K562 (cell line): ENCODE data around the gene ID1. TPM values are rescaled to one million over a fixed set of nuclear protein-coding genes. Genes with fewer than 3 reads are reported as not detected.
A peak's percentile ranks its signal among the peaks of the same experiment; 100 is the strongest.

Experiments
- CEBPB ChIP-seq: fragments of 450-650 bp; IDR thresholded peaks from 2 replicates; pipeline ENCODE4 v1.6.1; 2016; ENCODE audit warnings: missing genetic modification characterization, missing compliant biosample characterization
- MBD2 ChIP-seq: sonication (generic); IDR thresholded peaks from 2 replicates; pipeline ENCODE4 v1.6.1; 2016; ENCODE audit warnings: low read depth, borderline replicate concordance
- PHTF2 ChIP-seq: fragments of 250-450 bp; sonication (Bioruptor Pico); IDR thresholded peaks from 2 replicates; pipeline ENCODE4 v1.5.0; 2021; ENCODE audit warnings: mild to moderate bottlenecking
- RBM17 ChIP-seq: fragments of 200-400 bp; formaldehyde crosslinking; IDR thresholded peaks from 2 replicates; pipeline ENCODE4 v1.6.1; 2017; ENCODE audit warnings: low read depth, mild to moderate bottlenecking, low read length, borderline replicate concordance
- SMAD1 ChIP-seq: fragments of 150-350 bp; IDR thresholded peaks from 2 replicates; pipeline ENCODE4 v1.6.1; 2014; ENCODE audit warnings: low read length, low read depth; ENCODE audit not compliant: partially characterized antibody
- ZNF384 ChIP-seq: IDR thresholded peaks from 2 replicates; pipeline ENCODE4 v1.6.1; 2012; ENCODE audit warnings: low read depth, low read length, improper control_type of control experiment
- polyA plus RNA-seq, 8 experiments: library from polyadenylated mRNA; depleted of rRNA in 4 of 8; stranded (reverse) in 5 of 8; unstranded in 3 of 8; fragments of >200 nt; fragmentation: Nextera tagmentation in 2 of 8; fragmentation: Illumina TruSeq in 1 of 8; extraction: Ambion mirVana in 2 of 8; extraction: Trizol in 1 of 8; gene quantifications; 2 replicates each; pipeline versions ENCODE4 v1.2.1 to v1.2.3, GENCODE V29; 2011 to 2014; ENCODE audit warnings: inconsistent platforms in 1 of 8, missing spikeins in 1 of 8
- total RNA-seq, 7 experiments: library from RNA; depleted of rRNA in 6 of 7; stranded (reverse); fragments of >200 nt in 6 of 7; fragmentation: Illumina TruSeq in 2 of 7; extraction: Trizol in 2 of 7; gene quantifications; 2 replicates each; pipeline versions ENCODE4 v1.2.1 to v1.2.3, GENCODE V29; 2011 to 2021; ENCODE audit warnings: low replicate concordance in 1 of 7
- TF ChIP-seq, protein P1 (sequence below): fragments of 450-650 bp; IDR thresholded peaks from 2 replicates; pipeline ENCODE4 v1.6.1; 2016; ENCODE audit warnings: mild to moderate bottlenecking, moderate library complexity
- TF ChIP-seq, protein P2 (sequence below): sonication (generic); formaldehyde crosslinking; IDR thresholded peaks from 2 replicates; pipeline ENCODE4 v1.8.0; 2022; ENCODE audit warnings: missing genetic modification reagents, mild to moderate bottlenecking, moderate library complexity, borderline replicate concordance
- TF ChIP-seq, protein P3 (sequence below), 2 experiments: fragments of 450-650 bp; IDR thresholded peaks; 2 replicates each; pipeline ENCODE4 v1.6.1; 2018; ENCODE audit warnings: mild to moderate bottlenecking in 2 of 2, low read depth in 1 of 2; ENCODE audit not compliant: partially characterized antibody in 2 of 2

ID1 gene
- total and polyA plus RNA-seq, 9 of the 15 experiments (the other 6 are each of a cell fraction or from before 2014, with no cell fraction given): 1.4 to 358 (median 65.0) TPM

DNA sequence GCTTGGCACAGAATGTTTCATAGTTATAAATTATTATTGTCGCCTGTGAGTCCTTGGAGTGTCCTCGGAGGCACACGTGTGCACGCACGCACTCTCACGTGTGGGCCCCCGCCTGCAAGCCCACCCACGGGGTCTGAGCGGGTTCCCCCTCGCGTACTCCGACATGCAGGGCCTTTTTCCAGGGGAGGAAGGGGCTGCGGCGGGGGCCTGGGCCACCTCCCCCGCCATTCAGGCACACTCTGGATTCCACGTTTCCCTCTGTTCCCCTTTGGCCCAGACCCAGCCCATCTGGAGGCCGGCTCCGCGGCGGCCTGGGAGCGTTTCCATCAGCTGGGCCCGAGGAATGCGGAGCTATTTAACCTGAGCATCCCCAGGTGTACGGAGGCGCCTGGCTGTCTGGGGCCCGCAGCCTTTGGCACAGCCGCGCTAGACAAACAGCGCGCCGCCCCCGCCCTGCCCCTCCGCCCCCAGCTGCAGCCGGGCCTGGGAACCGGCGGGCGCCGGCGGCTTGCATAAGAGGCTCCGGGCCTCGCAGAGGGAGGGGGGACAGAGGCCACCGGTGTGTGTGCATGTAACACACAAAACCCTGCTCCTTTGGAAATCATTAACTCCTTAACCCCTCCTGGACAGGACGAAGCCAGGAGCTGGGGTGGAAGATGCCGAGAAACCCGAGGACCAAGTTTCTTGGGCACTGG, 3.3 kb downstream of the ID1 start (continued):
- TF ChIP-seq, protein P1, sequence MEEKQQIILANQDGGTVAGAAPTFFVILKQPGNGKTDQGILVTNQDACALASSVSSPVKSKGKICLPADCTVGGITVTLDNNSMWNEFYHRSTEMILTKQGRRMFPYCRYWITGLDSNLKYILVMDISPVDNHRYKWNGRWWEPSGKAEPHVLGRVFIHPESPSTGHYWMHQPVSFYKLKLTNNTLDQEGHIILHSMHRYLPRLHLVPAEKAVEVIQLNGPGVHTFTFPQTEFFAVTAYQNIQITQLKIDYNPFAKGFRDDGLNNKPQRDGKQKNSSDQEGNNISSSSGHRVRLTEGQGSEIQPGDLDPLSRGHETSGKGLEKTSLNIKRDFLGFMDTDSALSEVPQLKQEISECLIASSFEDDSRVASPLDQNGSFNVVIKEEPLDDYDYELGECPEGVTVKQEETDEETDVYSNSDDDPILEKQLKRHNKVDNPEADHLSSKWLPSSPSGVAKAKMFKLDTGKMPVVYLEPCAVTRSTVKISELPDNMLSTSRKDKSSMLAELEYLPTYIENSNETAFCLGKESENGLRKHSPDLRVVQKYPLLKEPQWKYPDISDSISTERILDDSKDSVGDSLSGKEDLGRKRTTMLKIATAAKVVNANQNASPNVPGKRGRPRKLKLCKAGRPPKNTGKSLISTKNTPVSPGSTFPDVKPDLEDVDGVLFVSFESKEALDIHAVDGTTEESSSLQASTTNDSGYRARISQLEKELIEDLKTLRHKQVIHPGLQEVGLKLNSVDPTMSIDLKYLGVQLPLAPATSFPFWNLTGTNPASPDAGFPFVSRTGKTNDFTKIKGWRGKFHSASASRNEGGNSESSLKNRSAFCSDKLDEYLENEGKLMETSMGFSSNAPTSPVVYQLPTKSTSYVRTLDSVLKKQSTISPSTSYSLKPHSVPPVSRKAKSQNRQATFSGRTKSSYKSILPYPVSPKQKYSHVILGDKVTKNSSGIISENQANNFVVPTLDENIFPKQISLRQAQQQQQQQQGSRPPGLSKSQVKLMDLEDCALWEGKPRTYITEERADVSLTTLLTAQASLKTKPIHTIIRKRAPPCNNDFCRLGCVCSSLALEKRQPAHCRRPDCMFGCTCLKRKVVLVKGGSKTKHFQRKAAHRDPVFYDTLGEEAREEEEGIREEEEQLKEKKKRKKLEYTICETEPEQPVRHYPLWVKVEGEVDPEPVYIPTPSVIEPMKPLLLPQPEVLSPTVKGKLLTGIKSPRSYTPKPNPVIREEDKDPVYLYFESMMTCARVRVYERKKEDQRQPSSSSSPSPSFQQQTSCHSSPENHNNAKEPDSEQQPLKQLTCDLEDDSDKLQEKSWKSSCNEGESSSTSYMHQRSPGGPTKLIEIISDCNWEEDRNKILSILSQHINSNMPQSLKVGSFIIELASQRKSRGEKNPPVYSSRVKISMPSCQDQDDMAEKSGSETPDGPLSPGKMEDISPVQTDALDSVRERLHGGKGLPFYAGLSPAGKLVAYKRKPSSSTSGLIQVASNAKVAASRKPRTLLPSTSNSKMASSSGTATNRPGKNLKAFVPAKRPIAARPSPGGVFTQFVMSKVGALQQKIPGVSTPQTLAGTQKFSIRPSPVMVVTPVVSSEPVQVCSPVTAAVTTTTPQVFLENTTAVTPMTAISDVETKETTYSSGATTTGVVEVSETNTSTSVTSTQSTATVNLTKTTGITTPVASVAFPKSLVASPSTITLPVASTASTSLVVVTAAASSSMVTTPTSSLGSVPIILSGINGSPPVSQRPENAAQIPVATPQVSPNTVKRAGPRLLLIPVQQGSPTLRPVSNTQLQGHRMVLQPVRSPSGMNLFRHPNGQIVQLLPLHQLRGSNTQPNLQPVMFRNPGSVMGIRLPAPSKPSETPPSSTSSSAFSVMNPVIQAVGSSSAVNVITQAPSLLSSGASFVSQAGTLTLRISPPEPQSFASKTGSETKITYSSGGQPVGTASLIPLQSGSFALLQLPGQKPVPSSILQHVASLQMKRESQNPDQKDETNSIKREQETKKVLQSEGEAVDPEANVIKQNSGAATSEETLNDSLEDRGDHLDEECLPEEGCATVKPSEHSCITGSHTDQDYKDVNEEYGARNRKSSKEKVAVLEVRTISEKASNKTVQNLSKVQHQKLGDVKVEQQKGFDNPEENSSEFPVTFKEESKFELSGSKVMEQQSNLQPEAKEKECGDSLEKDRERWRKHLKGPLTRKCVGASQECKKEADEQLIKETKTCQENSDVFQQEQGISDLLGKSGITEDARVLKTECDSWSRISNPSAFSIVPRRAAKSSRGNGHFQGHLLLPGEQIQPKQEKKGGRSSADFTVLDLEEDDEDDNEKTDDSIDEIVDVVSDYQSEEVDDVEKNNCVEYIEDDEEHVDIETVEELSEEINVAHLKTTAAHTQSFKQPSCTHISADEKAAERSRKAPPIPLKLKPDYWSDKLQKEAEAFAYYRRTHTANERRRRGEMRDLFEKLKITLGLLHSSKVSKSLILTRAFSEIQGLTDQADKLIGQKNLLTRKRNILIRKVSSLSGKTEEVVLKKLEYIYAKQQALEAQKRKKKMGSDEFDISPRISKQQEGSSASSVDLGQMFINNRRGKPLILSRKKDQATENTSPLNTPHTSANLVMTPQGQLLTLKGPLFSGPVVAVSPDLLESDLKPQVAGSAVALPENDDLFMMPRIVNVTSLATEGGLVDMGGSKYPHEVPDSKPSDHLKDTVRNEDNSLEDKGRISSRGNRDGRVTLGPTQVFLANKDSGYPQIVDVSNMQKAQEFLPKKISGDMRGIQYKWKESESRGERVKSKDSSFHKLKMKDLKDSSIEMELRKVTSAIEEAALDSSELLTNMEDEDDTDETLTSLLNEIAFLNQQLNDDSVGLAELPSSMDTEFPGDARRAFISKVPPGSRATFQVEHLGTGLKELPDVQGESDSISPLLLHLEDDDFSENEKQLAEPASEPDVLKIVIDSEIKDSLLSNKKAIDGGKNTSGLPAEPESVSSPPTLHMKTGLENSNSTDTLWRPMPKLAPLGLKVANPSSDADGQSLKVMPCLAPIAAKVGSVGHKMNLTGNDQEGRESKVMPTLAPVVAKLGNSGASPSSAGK: peak; percentile 59
- TF ChIP-seq, protein P2, sequence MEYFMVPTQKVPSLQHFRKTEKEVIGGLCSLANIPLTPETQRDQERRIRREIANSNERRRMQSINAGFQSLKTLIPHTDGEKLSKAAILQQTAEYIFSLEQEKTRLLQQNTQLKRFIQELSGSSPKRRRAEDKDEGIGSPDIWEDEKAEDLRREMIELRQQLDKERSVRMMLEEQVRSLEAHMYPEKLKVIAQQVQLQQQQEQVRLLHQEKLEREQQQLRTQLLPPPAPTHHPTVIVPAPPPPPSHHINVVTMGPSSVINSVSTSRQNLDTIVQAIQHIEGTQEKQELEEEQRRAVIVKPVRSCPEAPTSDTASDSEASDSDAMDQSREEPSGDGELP (CRISPR knock-in tag): peak; percentile 92
- no peak for TF ChIP-seq ZNF384
- TF ChIP-seq PHTF2 (CRISPR knock-in tag): no peak
- TF ChIP-seq, protein P3, sequence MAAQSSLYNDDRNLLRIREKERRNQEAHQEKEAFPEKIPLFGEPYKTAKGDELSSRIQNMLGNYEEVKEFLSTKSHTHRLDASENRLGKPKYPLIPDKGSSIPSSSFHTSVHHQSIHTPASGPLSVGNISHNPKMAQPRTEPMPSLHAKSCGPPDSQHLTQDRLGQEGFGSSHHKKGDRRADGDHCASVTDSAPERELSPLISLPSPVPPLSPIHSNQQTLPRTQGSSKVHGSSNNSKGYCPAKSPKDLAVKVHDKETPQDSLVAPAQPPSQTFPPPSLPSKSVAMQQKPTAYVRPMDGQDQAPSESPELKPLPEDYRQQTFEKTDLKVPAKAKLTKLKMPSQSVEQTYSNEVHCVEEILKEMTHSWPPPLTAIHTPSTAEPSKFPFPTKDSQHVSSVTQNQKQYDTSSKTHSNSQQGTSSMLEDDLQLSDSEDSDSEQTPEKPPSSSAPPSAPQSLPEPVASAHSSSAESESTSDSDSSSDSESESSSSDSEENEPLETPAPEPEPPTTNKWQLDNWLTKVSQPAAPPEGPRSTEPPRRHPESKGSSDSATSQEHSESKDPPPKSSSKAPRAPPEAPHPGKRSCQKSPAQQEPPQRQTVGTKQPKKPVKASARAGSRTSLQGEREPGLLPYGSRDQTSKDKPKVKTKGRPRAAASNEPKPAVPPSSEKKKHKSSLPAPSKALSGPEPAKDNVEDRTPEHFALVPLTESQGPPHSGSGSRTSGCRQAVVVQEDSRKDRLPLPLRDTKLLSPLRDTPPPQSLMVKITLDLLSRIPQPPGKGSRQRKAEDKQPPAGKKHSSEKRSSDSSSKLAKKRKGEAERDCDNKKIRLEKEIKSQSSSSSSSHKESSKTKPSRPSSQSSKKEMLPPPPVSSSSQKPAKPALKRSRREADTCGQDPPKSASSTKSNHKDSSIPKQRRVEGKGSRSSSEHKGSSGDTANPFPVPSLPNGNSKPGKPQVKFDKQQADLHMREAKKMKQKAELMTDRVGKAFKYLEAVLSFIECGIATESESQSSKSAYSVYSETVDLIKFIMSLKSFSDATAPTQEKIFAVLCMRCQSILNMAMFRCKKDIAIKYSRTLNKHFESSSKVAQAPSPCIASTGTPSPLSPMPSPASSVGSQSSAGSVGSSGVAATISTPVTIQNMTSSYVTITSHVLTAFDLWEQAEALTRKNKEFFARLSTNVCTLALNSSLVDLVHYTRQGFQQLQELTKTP (IDR thresholded peaks at IDR 0.05; ENCODE audit: low read depth in 1 of 2, partially characterized antibody in 2 of 2): no peak
- TF ChIP-seq CEBPB (tag): peak; percentile 95
- no peak for TF ChIP-seq RBM17
- TF ChIP-seq MBD2: peak; percentile 21; the same call in 1 of the 2 replicates
- peak; percentile 46 for TF ChIP-seq SMAD1
